Measurements from ENCODE around the gene CMC2.

CMC2 gene

DNA sequence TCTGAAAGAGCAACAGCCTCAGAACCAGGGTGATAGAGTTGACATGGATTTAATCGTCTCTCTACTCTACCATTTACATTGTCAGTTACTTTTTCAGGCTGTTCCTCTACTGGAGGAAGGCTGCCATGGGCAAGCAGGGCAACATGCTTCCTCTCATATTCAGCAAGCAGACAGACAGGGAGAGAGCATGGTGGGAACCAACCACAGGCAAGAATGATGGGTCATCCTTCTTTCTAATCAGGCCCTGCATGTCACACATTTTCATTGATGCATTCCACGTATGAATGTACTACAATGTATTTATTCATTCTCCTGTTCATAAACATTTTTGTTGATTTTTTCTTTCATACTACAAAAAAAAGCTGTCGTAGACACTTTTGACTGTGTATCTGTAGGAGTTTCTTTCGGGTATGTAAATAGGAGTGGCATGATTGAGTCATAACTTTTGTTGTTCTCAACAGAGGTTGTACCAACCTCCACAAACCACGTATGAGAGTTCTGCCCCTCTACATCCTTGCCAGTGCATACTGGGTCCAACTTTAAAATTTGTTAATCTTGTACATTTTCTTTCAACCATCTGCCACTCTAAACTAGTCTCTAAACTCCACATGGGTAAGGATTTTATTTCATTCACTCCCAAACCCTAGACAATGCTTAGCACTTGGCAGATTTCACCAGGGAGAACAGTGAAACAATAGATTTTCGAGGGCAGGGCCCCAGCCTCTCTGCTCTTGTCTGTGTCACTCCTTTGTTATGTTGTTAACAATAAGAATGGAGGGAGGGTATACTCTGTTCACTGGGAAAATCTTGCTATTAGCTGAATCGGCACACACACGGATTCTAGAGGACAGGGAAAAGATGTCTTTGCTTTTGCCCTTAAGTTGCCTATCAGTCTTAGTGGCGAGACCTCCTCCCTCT, 58.7 kb downstream of the CMC2 start:
- Histone ChIP-seq H3K27ac (ENCODE audit: low read length) (no peak overlapping the region), H3K9ac (ENCODE audit: low read length in 2 of 2) (no peak overlapping the region), H3K9me3 (ENCODE audit: control insufficient read depth in 2 of 2, low read length in 2 of 2) (no peaks in the 10 kb centered on the region), H3K4me3 (ENCODE audit: low read length in 2 of 2) (no peak overlapping the region), H3K36me3 (ENCODE audit: control insufficient read depth in 2 of 2, insufficient read depth in 2 of 2, low read length in 2 of 2) (no peaks in the 10 kb centered on the region), H3K27me3 (ENCODE audit: control insufficient read depth in 1 of 2, insufficient read depth in 2 of 2, low read length in 2 of 2) (peaks cover 2 to 4% of the 10 kb centered on the region in 2 donors), H3K4me1 (ENCODE audit: control insufficient read depth, insufficient read depth, low read length) (no peaks in the 10 kb centered on the region)

DNA sequence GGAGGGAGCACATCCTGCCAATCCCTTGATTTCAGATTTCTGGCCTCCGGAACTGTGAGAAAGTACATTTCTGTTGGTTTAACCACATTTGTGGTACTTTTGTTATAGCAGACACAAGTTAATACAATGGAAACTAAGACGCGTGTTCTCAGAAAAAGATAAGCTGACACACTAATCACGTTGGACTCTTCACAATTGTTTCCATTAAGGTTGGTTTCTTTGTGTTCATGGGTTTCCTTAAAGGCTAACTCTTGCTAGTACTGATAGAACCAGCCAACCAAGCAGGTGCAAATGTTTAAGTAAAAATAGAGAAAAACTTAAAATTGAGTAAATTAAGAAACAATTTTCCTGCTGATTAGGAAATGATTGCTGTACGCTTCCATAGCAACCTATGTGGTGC, 59.4 kb downstream of the CMC2 start:
- H3K27me3 ChIP-seq (ENCODE audit: control insufficient read depth in 1 of 2, insufficient read depth in 2 of 2, low read length in 2 of 2), result peaks cover 2 to 4% of the 10 kb centered on the region in 2 donors

GRCh38 chr16:80946481-80946880, 60.2 kb downstream of the CMC2 start:
- Histone ChIP-seq H3K4me1 (ENCODE audit: control insufficient read depth, insufficient read depth, low read length) (no peaks in the 10 kb centered on the region), H3K27me3 (ENCODE audit: control insufficient read depth in 1 of 2, insufficient read depth in 2 of 2, low read length in 2 of 2) (peaks cover 2 to 4% of the 10 kb centered on the region in 2 donors), H3K27ac (ENCODE audit: low read length) (no peak overlapping the region), H3K9ac (ENCODE audit: low read length in 2 of 2) (no peak overlapping the region), H3K4me3 (ENCODE audit: low read length in 2 of 2) (no peak overlapping the region), H3K9me3 (ENCODE audit: control insufficient read depth in 2 of 2, low read length in 2 of 2) (no peaks in the 10 kb centered on the region), H3K36me3 (ENCODE audit: control insufficient read depth in 2 of 2, insufficient read depth in 2 of 2, low read length in 2 of 2) (no peaks in the 10 kb centered on the region)

More for the DNA sequence above, 59.4 kb downstream of the CMC2 start:
- no peaks in the 10 kb centered on the region for H3K4me1 ChIP-seq (ENCODE audit: control insufficient read depth, insufficient read depth, low read length)
- no peak overlapping the region for H3K4me3 ChIP-seq (ENCODE audit: low read length in 2 of 2)
- H3K9me3 ChIP-seq (ENCODE audit: control insufficient read depth in 2 of 2, low read length in 2 of 2), result no peaks in the 10 kb centered on the region
- no peak overlapping the region for H3K9ac ChIP-seq (ENCODE audit: low read length in 2 of 2)
- H3K36me3 ChIP-seq (ENCODE audit: control insufficient read depth in 2 of 2, insufficient read depth in 2 of 2, low read length in 2 of 2), result no peaks in the 10 kb centered on the region
- no peak overlapping the region for H3K27ac ChIP-seq (ENCODE audit: low read length)

GRCh38 chr16:80940069-80940856, 66.4 kb downstream of the CMC2 start:
- Histone ChIP-seq H3K4me1 (ENCODE audit: control insufficient read depth, insufficient read depth, low read length) (peaks cover 9% of the 10 kb centered on the region), H3K9ac (ENCODE audit: low read length in 2 of 2) (no peak overlapping the region)

DNA sequence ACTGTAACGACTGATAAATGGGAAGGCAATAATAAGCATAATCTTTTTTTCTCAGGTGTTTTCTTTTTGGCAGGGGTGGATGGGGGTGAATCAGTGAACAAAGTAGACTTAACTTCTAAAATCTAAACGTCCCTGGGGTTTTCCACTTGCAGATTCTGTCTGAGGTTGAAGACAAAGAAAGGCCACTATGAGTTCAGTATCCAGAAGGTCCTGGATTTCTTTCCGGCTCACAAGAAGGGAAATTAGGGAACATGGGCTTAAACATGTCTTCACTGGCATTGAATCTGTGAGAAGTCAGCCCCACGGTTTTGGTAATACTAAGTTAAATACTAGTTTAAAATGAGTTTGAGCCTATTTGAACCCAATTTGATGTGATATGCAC, 67.8 kb downstream of the CMC2 start:
- no peak overlapping the region for H3K9ac ChIP-seq (ENCODE audit: low read length in 2 of 2)
- H3K36me3 ChIP-seq (ENCODE audit: control insufficient read depth in 2 of 2, insufficient read depth in 2 of 2, low read length in 2 of 2), result no peaks in the 10 kb centered on the region
- H3K4me1 ChIP-seq (ENCODE audit: control insufficient read depth, insufficient read depth, low read length), result peaks cover 9% of the 10 kb centered on the region
- no peak overlapping the region for H3K4me3 ChIP-seq (ENCODE audit: low read length in 2 of 2)
- no peaks in the 10 kb centered on the region for H3K9me3 ChIP-seq (ENCODE audit: control insufficient read depth in 2 of 2, low read length in 2 of 2)
- no peaks in the 10 kb centered on the region for H3K27me3 ChIP-seq (ENCODE audit: control insufficient read depth in 1 of 2, insufficient read depth in 2 of 2, low read length in 2 of 2)
- H3K27ac ChIP-seq (ENCODE audit: low read length), result no peak overlapping the region

More at GRCh38 chr16:80940069-80940856, 66.4 kb downstream of the CMC2 start:
- H3K27ac ChIP-seq (ENCODE audit: low read length), result no peak overlapping the region
- no peaks in the 10 kb centered on the region for H3K36me3 ChIP-seq (ENCODE audit: control insufficient read depth in 2 of 2, insufficient read depth in 2 of 2, low read length in 2 of 2)
- H3K4me3 ChIP-seq (ENCODE audit: low read length in 2 of 2), result no peak overlapping the region
- no peaks in the 10 kb centered on the region for H3K27me3 ChIP-seq (ENCODE audit: control insufficient read depth in 1 of 2, insufficient read depth in 2 of 2, low read length in 2 of 2)
- no peaks in the 10 kb centered on the region for H3K9me3 ChIP-seq (ENCODE audit: control insufficient read depth in 2 of 2, low read length in 2 of 2)

- Histone ChIP-seq H3K4me3 (ENCODE audit: low read length in 2 of 2) (peak overlapping the region in 1 of 2 donors; percentile 8), H3K4me1 (ENCODE audit: control insufficient read depth, insufficient read depth, low read length) (peaks cover 9% of the 10 kb centered on the region), H3K27ac (ENCODE audit: low read length) (no peak overlapping the region)
These were observed 68.4 kb downstream of the CMC2 start for GRCh38 chr16:80938004-80938878.

DNA sequence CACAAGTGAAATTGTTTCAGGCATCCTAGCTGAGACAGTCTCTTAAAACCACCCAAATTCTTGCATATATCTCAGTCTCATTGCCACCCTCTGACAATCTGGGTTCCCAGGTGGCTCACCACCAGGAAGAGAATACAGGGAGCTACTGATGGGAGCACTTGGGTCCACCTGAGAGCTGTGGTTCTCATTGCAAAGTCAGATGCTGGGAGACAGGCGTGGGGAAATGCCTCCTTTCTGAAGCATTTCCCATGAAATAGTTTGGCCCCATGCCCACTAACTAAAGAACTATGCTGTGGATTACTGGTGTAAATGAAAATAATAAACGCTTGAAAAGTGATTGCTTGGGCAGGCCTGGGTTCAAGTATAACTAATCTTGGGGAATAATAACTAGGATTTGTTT, 70.3 kb downstream of the CMC2 start:
- Histone ChIP-seq H3K27me3 (ENCODE audit: control insufficient read depth in 1 of 2, insufficient read depth in 2 of 2, low read length in 2 of 2) (no peaks in the 10 kb centered on the region), H3K9ac (ENCODE audit: low read length in 2 of 2) (no peak overlapping the region), H3K36me3 (ENCODE audit: control insufficient read depth in 2 of 2, insufficient read depth in 2 of 2, low read length in 2 of 2) (no peaks in the 10 kb centered on the region), H3K9me3 (ENCODE audit: control insufficient read depth in 2 of 2, low read length in 2 of 2) (no peaks in the 10 kb centered on the region), H3K4me1 (ENCODE audit: control insufficient read depth, insufficient read depth, low read length) (peaks cover 16% of the 10 kb centered on the region), H3K27ac (ENCODE audit: low read length) (no peak overlapping the region), H3K4me3 (ENCODE audit: low read length in 2 of 2) (no peak overlapping the region)

More at GRCh38 chr16:80938004-80938878, 68.4 kb downstream of the CMC2 start:
- H3K36me3 ChIP-seq (ENCODE audit: control insufficient read depth in 2 of 2, insufficient read depth in 2 of 2, low read length in 2 of 2), result no peaks in the 10 kb centered on the region
- H3K27me3 ChIP-seq (ENCODE audit: control insufficient read depth in 1 of 2, insufficient read depth in 2 of 2, low read length in 2 of 2), result no peaks in the 10 kb centered on the region
- H3K9ac ChIP-seq (ENCODE audit: low read length in 2 of 2), result no peak overlapping the region
- no peaks in the 10 kb centered on the region for H3K9me3 ChIP-seq (ENCODE audit: control insufficient read depth in 2 of 2, low read length in 2 of 2)

GRCh38 chr16:80935691-80936090, 71.0 kb downstream of the CMC2 start:
- no peak overlapping the region for H3K4me3 ChIP-seq (ENCODE audit: low read length in 2 of 2)
- no peak overlapping the region for H3K9ac ChIP-seq (ENCODE audit: low read length in 2 of 2)
- H3K36me3 ChIP-seq (ENCODE audit: control insufficient read depth in 2 of 2, insufficient read depth in 2 of 2, low read length in 2 of 2), result no peaks in the 10 kb centered on the region

DNA sequence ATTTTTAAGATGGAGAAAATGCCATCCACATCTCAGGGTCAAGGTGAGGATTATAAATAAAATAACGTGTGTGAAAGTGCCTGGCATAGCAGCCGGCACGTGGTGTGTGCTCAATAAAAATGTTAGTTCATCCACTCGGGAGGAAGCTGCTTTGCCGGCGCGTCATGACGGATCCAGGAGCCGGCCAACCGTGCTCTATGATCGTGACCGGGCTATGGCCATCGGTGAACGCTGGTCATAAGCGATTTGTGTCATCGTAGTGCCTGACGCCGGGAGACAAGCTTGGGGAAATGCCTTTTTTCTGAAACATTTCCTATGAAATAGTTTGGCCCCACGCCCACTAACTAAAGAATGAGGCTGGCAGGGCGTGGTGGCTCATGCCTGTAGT, 74.0 kb downstream of the CMC2 start:
- H3K9ac ChIP-seq (ENCODE audit: low read length in 2 of 2), result peak overlapping the region; percentile 52 to 71
- no peaks in the 10 kb centered on the region for H3K9me3 ChIP-seq (ENCODE audit: control insufficient read depth in 2 of 2, low read length in 2 of 2)
- H3K27me3 ChIP-seq (ENCODE audit: control insufficient read depth in 1 of 2, insufficient read depth in 2 of 2, low read length in 2 of 2), result no peaks in the 10 kb centered on the region
- H3K36me3 ChIP-seq (ENCODE audit: control insufficient read depth in 2 of 2, insufficient read depth in 2 of 2, low read length in 2 of 2), result no peaks in the 10 kb centered on the region
- peak overlapping the region; percentile 56 to 73 for H3K4me3 ChIP-seq (ENCODE audit: low read length in 2 of 2)
- peak overlapping the region; percentile 75 for H3K27ac ChIP-seq (ENCODE audit: low read length)
- peaks cover 10% of the 10 kb centered on the region for H3K4me1 ChIP-seq (ENCODE audit: control insufficient read depth, insufficient read depth, low read length)

More at GRCh38 chr16:80935691-80936090, 71.0 kb downstream of the CMC2 start:
- no peaks in the 10 kb centered on the region for H3K27me3 ChIP-seq (ENCODE audit: control insufficient read depth in 1 of 2, insufficient read depth in 2 of 2, low read length in 2 of 2)
- H3K9me3 ChIP-seq (ENCODE audit: control insufficient read depth in 2 of 2, low read length in 2 of 2), result no peaks in the 10 kb centered on the region
- peaks cover 16% of the 10 kb centered on the region for H3K4me1 ChIP-seq (ENCODE audit: control insufficient read depth, insufficient read depth, low read length)
- H3K27ac ChIP-seq (ENCODE audit: low read length), result no peak overlapping the region
